Stomach (tissue), 4 donors: Measurements from ENCODE around the gene AQP7.
"Not testable (repeated sequence)": the region's sequence is repeated elsewhere in the genome, so short reads cannot be mapped to it uniquely, and the experiment has no call there.

ENCODE experiments used
- CTCF ChIP-seq, 7 experiments: fragments of 450-650 bp in 4 of 7; fragments of 200-600 bp in 3 of 7; sonication (generic) in 3 of 7; IDR thresholded peaks; one replicate each; pipeline ENCODE4 v1.5.1; 2016 to 2019; ENCODE audit warnings: antibody characterized with exemption in 7 of 7, control low read depth in 2 of 7, mild to moderate bottlenecking in 1 of 7
- EP300 ChIP-seq: sonication (generic); formaldehyde crosslinking; IDR thresholded peaks from one replicate; pipeline ENCODE4 v1.6.1; 2017; ENCODE audit warnings: antibody characterized with exemption
- POLR2A ChIP-seq, 4 donors: fragments of 450-650 bp; IDR thresholded peaks; one replicate each; pipeline ENCODE4 v1.6.1; 2016; ENCODE audit warnings: antibody characterized with exemption in 4 of 4, control low read depth in 2 of 4, mild to moderate bottlenecking in 1 of 4, moderate library complexity in 1 of 4
- POLR2AphosphoS5 ChIP-seq, 3 donors: sonication (generic); formaldehyde crosslinking; IDR thresholded peaks; one replicate each; pipeline ENCODE4 v1.6.1; 2016; ENCODE audit warnings: antibody characterized with exemption in 3 of 3

DNA sequence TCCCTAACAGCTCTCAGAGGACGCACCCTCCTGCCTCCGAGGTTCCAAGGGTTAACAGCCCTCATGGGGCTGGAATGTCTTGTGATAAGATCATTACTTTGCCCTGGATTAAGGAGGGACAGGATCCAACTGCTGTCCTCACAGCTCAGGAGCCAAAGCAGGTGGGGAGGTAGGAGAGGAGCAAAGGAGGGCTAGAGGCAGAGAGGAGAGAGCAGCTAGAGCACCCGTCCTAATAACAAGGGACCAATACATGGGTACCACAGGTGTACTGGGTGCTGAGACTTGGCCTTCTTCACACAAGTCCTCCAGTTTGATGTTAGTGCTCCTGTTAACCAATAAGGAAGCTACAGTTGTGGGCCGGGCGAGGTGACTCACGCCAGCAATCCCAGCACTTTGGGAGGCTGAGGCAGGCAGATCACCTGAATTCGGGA lies 9.8 kb downstream of the AQP7 start:
- TF ChIP-seq POLR2AphosphoS5 (IDR thresholded peaks at IDR 0.05); CTCF (IDR thresholded peaks at IDR 0.05); POLR2A (IDR thresholded peaks at IDR 0.05); EP300: not testable (repeated sequence)
